ENCODE measurements around the gene LCE1D. TPM values are rescaled to one million over a fixed set of nuclear protein-coding genes. Genes with fewer than 3 reads are reported as not detected.

Gene LCE1D
- total and polyA plus RNA-seq, 7 experiments from 2014 or later: not detected

DNA sequence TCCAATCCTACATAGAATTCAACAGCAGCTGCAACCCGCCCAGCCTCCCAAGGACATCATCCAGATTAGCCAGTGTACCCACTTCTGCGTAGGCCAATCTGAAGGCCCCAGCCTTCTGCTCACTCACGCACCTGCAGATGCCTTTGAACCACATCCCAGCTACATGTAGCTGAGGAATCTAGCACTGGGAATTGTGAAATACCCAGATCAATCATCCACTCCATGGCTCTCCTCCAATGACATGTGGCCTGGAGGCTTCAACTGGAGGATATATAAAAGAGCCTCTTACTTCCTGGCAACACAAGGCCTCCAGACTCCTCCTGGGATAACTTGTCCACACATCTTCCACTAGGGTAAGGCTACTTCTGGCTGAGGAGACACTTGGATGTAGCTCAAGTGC, 46.0 kb downstream of the LCE1D start, which contains the start of gene LCE6A:
Gene LCE6A, plus strand, starts transcription at position 301 of the 400 bp plus-strand sequence. CDS start 665 bp downstream, outside the sequence.
- no peaks in the 10 kb centered on the region for H3K4me1 Mint-ChIP-seq
- H3K27ac Mint-ChIP-seq: no peak within 1 kb of the TSS
- peaks cover 9 to 44% (median 25%) of the 10 kb centered on the region in 5 donors for H3K27me3 Mint-ChIP-seq
- Histone ChIP-seq H3K4me1 (ENCODE audit: control insufficient read depth in 2 of 2, insufficient read depth in 2 of 2, low read length in 2 of 2) (no peaks in the 10 kb centered on the region), H3K9me3 (ENCODE audit: control insufficient read depth in 2 of 3, low read length in 3 of 3) (no peaks in the 10 kb centered on the region), H3K4me3 (ENCODE audit: low read length) (no peak within 1 kb of the TSS), H3K27ac (ENCODE audit: low read depth, low read length) (no peak within 1 kb of the TSS), H3K36me3 (ENCODE audit: control insufficient read depth in 2 of 3, insufficient read depth in 3 of 3, low read length in 3 of 3) (no peaks in the 10 kb centered on the region), H3K27me3 (ENCODE audit: control insufficient read depth in 2 of 2, insufficient read depth in 2 of 2, low read length in 2 of 2) (no peaks in the 10 kb centered on the region)
- no peak for ATAC-seq
- no peak within 1 kb of the TSS for H3K4me3 Mint-ChIP-seq
- POLR2A ChIA-PET: no interaction called here
- DNase-seq: no peak
- CTCF ChIA-PET: no interaction called here
- peaks cover 0 to 4% (median 0%) of the 10 kb centered on the region in 11 donors for H3K9me3 Mint-ChIP-seq
- H3K36me3 Mint-ChIP-seq: no peaks in the 10 kb centered on the region
- intact Hi-C loops (cut with micrococcal nuclease): no loop called here

Other genes starting within 250 kb of the LCE1D start
- gene LCE3E, start 229.9 kb upstream of the LCE1D start, total RNA-seq: not detected
- gene LCE3E, start 229.9 kb upstream of the LCE1D start, polyA plus RNA-seq: not detected
- not detected for gene LCE3D, start 216.2 kb upstream of the LCE1D start, total RNA-seq
- not detected for gene LCE3D, start 216.2 kb upstream of the LCE1D start, polyA plus RNA-seq
- gene LCE3C, start 196.5 kb upstream of the LCE1D start, total RNA-seq: not detected
- not detected for gene LCE3C, start 196.5 kb upstream of the LCE1D start, polyA plus RNA-seq
- gene LCE3B, start 182.9 kb upstream of the LCE1D start, total RNA-seq: not detected
- gene LCE3B, start 182.9 kb upstream of the LCE1D start, polyA plus RNA-seq: not detected
- gene LCE3A, start 173.6 kb upstream of the LCE1D start, total RNA-seq: not detected
- not detected for gene LCE3A, start 173.6 kb upstream of the LCE1D start, polyA plus RNA-seq
- not detected for gene LCE2D, start 133.3 kb upstream of the LCE1D start, total RNA-seq
- not detected for gene LCE2D, start 133.3 kb upstream of the LCE1D start, polyA plus RNA-seq
- gene LCE2C, start 121.4 kb upstream of the LCE1D start, total RNA-seq: not detected
- not detected for gene LCE2C, start 121.4 kb upstream of the LCE1D start, polyA plus RNA-seq
- gene LCE2B, start 110.6 kb upstream of the LCE1D start, total RNA-seq: not detected
- not detected for gene LCE2B, start 110.6 kb upstream of the LCE1D start, polyA plus RNA-seq
- gene LCE2A, start 98.4 kb upstream of the LCE1D start, total RNA-seq: not detected
- gene LCE2A, start 98.4 kb upstream of the LCE1D start, polyA plus RNA-seq: not detected
- gene LCE4A, start 88.6 kb upstream of the LCE1D start, total RNA-seq: not detected
- gene LCE4A, start 88.6 kb upstream of the LCE1D start, polyA plus RNA-seq: not detected
- gene KPRP, start 38.7 kb upstream of the LCE1D start, total RNA-seq: not detected
- gene KPRP, start 38.7 kb upstream of the LCE1D start, polyA plus RNA-seq: not detected
- gene LCE1F, start 21.6 kb upstream of the LCE1D start, total RNA-seq: not detected
- not detected for gene LCE1F, start 21.6 kb upstream of the LCE1D start, polyA plus RNA-seq
- gene LCE1E, start 10.5 kb upstream of the LCE1D start, total RNA-seq: not detected
- not detected for gene LCE1E, start 10.5 kb upstream of the LCE1D start, polyA plus RNA-seq
- not detected for gene LCE1C, start 9.9 kb downstream of the LCE1D start, total RNA-seq
- gene LCE1C, start 9.9 kb downstream of the LCE1D start, polyA plus RNA-seq: not detected
- not detected for gene LCE1B, start 15.2 kb downstream of the LCE1D start, total RNA-seq
- gene LCE1B, start 15.2 kb downstream of the LCE1D start, polyA plus RNA-seq: not detected
- gene LCE1A, start 30.8 kb downstream of the LCE1D start, total RNA-seq: not detected
- not detected for gene LCE1A, start 30.8 kb downstream of the LCE1D start, polyA plus RNA-seq
- gene LCE6A, start 46.1 kb downstream of the LCE1D start, total RNA-seq: not detected
- gene LCE6A, start 46.1 kb downstream of the LCE1D start, polyA plus RNA-seq: not detected
- not detected for gene LCE7A, start 63.3 kb downstream of the LCE1D start, total RNA-seq
- not detected for gene LCE7A, start 63.3 kb downstream of the LCE1D start, polyA plus RNA-seq
- gene SMCP, start 81.6 kb downstream of the LCE1D start, total RNA-seq: not detected
- gene SMCP, start 81.6 kb downstream of the LCE1D start, polyA plus RNA-seq: not detected
- not detected for gene IVL, start 111.8 kb downstream of the LCE1D start, total RNA-seq
- not detected for gene IVL, start 111.8 kb downstream of the LCE1D start, polyA plus RNA-seq
- not detected for gene SPRR5, start 150.5 kb downstream of the LCE1D start, total RNA-seq
- gene SPRR5, start 150.5 kb downstream of the LCE1D start, polyA plus RNA-seq: not detected
- not detected for gene SPRR4, start 173.9 kb downstream of the LCE1D start, total RNA-seq
- not detected for gene SPRR4, start 173.9 kb downstream of the LCE1D start, polyA plus RNA-seq
- gene SPRR1A, start 187.4 kb downstream of the LCE1D start, total RNA-seq: not detected
- gene SPRR1A, start 187.4 kb downstream of the LCE1D start, polyA plus RNA-seq: not detected
- not detected for gene SPRR3, start 205.0 kb downstream of the LCE1D start, total RNA-seq
- not detected for gene SPRR3, start 205.0 kb downstream of the LCE1D start, polyA plus RNA-seq
- gene SPRR1B, start 234.5 kb downstream of the LCE1D start, total RNA-seq: not detected
- gene SPRR1B, start 234.5 kb downstream of the LCE1D start, polyA plus RNA-seq: not detected
- gene SPRR2D, start 244.4 kb downstream of the LCE1D start, total RNA-seq: not detected
- not detected for gene SPRR2D, start 244.4 kb downstream of the LCE1D start, polyA plus RNA-seq

All from naive thymus-derived CD4-positive, alpha-beta T cell (primary cell).